NCI-H774 (cell line): Measurements from ENCODE around the gene PARD3.
"Not testable (repeated sequence)": the region's sequence is repeated elsewhere in the genome, so short reads cannot be mapped to it uniquely, and the experiment has no call there.

ENCODE experiments used
- DNase-seq: peaks from one replicate; lab custom pipeline; 2025; lab: John Stamatoyannopoulos, UW

The PARD3 gene

DNA sequence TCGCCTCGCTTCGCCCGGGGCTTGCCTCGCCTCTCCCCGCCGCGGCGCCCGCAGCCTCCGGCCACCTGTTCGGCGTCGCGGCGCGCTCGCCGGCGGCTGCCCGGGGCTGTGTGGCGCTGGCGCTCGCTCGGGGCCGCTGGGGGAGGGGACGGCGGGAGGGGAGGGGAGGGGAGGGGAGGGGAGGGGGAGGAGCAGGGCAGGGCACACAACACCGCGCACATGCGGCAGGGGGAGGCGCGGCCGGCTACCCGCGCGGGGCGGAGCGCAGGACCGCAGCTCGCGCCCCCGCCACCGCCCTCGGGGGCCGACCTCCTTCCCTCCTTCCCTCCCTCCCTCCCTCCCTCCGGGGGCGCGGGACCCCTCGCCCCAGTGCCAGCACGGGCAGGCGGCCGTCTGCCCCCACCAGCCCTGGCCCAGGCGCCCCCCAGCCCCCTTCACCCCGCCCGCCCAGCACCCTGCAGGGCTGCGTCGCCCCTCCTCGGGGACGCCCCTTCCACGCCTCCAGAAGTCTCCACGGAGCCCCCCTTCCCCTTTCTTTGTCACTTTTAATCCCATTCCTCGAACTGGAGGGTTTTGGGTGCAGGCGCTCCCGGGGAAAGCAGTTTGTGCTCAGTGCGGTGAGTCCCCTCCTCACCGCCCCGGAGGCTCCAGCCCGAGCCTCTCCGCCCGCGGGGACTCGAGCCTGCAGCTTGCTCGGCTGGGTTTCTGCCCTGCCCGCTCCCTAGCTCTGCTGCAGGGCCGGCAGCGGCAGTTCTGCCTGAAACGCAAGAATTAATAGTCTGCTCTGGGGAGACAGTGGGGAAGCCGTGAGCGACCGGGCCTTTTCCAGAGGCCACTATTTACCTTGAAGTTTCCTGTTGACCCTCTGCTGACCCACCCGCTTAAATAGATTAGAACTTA is at the start of gene PARD3:
TSS of gene PARD3 (minus strand) at position 112 of the 900 bp plus-strand sequence. CDS start 301 bp downstream, outside the sequence.
- DNase-seq, result peak; percentile 66

DNA sequence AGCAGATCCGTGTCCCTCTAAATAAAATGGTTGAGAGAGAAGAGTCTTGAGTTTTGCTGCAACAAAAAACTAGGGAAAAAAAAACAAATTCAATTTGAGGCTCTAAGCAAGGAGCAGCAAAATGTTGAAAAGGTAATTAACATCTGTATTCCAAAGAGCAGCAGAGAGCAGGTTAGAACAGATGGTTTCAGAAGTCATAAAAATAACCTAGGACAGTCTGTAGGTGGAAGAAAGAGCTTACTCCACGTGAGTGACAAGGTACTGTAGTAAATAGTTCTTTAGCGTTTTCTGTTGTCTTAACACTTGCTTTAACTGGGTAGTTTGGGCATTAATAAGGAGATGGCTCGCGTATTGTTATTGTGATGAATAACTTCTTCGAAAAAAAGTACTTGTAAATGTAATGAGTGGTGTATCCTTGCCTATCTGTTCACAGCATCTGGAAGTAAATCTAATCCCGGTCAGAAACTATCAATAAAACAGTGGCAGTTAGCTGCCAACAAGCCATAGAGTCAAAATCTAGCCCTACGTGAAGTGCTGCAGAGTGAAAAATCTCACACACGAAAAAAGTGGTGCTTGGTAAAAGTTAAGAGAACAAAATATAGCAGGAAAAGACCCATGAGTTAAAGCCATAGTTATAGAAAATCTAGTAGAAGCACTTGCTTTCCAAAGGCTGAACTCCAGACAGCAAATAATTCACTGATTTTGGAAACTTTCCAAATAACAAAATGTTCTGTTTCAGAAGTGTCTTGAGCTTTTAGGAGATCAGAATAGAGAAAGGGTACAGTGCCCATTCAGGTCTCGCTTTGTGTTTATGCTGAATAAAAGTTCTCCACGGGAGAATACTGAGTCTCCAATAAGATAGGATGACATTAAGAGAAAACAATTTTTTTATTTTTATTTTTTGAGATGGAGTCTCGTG is 49.3 kb upstream of the PARD3 start:
- DNase-seq, result no peak

GRCh38 chr10:34862892-34863291 is 47.8 kb upstream of the PARD3 start:
- DNase-seq, result peak; percentile 35

DNA sequence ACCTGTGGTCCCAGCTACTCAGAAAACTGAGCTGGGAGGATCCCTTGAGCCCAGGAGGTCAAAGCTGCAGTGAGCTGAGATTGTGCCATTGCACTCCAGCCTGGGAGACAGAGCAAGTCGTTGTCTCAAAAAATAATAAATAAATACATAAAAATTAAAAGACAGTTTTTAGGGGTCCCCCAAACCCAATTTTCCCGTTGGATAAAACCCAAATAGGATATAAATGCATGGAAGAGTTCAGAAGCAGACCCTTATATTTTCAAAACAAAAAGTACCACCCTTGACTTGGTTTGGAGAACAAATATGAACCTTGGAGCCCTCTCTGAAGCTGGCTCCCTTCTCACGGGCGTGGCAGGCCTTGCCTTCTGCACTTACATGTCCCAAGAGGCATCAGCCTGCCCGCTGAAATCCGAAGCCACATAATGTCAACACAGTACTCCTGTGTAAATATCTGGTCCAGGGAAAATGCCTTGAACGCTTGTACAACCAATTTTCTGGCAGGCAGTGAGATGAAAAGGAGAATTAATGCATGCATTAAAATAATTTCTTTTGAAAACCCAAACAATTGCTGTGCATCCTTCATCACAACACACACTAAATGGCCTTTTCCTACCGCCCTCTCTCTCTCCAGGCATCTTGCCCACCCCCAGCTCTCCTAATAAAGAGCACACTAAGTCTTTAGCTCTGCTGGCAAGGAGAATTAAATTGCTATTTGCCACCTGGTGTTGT is 46.4 kb upstream of the PARD3 start:
- DNase-seq, result no peak

- no peak for DNase-seq
Observed at GRCh38 chr10:34859170-34859569, 44.1 kb upstream of the PARD3 start.

DNA sequence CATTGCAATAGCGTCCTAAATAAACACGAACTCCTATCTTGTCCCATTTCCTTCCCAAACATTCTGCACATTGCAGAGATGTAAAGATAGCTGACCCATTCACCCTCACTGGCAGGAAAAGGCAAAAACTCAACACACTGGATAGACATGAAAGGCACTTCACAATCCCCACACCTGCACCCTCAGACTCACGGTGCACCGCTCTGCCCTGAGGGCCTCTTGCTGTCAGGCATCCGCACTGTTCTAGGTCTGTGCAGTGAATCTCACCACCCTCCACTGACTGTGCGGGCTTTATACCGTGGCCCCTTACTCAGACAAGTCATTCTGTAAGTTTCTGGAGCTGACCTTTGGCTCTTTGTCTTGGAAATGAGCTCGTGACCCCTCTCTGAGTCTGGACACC is 42.9 kb upstream of the PARD3 start:
- no peak for DNase-seq

DNA sequence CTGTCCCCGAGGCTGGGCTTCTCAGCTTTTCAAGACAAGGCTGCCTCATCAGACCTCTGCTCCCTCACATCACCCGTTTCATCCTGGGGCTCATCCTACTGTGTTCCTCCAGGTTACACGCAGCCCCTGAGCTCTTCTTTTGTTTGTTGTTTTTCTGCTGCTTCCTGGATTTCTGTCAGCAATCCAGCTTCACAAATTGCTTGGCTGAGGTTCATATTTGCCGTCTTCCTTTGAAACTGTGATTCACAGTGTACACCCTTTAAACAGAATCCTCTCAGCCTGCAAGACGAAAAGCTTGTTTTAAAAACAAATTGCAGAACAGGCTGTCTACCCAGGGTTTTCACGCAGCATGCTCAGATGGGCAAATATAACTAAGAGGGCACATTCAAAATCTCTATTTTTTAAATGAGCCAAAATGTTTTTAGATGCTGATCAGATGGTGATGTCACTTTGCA is 39.1 kb upstream of the PARD3 start:
- no peak for DNase-seq

- DNase-seq, result no peak
Observed at GRCh38 chr10:34853357-34853756, 38.3 kb upstream of the PARD3 start.

- DNase-seq, result no peak
Observed at GRCh38 chr10:34850558-34850957, 35.5 kb upstream of the PARD3 start.

DNA sequence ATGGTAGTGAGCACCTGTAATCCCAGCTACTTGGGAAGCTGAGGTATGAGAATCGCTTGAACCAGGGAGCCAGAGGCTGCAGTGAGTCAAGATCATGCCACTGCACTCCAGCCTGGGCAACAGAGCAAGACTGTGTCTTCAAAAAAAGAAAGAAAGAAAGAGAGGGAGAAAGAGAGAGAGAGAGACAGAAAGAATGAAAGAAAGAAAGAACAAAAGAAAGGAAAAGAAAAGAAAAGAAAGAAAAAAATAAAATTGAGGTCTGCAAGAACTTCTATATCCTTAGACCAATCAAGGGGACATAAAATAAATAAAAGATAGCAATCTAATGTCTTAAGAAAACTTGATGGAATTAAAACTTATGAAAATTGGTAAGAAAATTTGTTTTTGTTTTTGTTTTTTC is 34.9 kb upstream of the PARD3 start:
- no peak for DNase-seq

DNA sequence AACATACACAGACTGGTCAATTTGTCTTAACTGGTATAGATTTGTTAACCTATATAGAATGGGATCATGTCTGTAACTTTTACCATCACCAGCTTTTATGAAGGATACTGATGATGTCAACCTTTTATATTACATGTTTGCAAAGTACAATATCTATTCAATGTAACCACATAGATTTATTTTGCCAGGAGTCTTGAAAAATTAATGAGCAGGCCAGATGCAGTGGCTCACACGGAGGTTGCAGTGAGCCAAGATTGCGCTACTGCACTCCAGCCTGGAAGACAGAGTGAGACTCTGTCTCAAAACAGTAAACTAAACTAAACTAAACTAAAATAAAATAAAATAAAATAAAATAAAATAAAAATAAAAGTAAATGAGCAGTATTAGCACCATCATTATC is 30.0 kb upstream of the PARD3 start:
- DNase-seq, result no peak

DNA sequence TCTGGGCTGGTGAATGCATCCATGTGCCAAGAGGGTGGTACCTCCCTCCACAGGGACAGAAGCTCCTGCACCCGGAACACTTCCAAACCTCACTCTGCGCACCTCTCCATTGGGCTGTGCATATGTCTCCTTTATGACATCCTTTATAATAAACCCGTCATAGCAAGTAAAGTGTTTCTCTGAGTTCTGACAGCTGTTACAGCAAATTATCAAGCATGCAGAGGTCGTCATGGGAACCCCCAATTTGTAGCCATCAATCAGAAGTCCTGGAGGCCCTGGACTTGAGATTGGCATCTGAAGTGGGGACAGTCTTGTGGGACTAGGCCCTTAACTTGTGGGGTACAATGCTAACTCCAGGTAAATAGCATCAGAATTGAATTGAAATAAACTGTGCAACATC is 29.4 kb upstream of the PARD3 start:
- no peak for DNase-seq

DNA sequence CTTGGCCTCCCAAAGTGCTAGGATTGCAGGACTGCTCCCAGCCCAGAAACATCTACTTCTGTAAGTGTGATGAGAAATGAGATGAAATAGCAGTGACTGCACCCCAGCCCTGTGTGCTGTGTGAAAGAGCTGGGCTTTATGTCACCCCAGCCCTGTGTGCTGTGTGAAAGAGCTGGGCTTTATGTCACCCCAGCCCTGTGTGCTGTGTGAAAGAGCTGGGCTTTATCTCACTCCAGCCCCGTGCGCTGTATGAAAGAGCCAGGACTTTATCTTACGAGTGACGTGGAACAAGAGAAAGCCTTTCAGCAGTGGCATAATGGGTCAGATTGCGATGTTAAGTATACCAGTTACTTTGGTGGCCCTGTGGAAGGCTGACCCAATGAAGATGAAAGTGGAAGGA is 28.4 kb upstream of the PARD3 start:
- DNase-seq, result not testable (repeated sequence)

DNA sequence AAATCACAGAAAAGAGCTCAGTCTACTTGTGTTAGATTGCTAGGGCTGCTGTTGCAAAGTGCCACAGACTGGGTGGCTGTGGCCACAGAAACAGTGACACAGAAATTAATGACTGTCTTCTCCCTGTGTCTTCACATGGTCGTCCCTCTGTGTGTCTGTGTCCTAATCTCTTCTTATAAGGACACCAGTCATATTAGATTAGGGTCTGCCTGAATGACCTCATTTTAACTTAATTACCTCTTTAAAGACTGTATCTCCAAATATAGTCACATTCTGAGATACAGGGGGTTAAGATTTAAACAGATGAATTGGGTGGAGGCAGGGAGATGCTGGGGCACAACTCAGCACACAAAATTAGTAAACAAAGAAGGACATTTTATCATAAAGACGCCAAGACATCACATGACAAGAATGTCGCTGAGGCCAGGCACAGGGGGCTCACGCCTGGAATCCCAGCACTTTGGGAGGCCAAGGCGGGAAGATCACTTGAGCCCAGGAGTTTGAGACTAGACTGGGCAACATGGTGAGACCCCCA is 23.3 kb upstream of the PARD3 start:
- no peak for DNase-seq

DNA sequence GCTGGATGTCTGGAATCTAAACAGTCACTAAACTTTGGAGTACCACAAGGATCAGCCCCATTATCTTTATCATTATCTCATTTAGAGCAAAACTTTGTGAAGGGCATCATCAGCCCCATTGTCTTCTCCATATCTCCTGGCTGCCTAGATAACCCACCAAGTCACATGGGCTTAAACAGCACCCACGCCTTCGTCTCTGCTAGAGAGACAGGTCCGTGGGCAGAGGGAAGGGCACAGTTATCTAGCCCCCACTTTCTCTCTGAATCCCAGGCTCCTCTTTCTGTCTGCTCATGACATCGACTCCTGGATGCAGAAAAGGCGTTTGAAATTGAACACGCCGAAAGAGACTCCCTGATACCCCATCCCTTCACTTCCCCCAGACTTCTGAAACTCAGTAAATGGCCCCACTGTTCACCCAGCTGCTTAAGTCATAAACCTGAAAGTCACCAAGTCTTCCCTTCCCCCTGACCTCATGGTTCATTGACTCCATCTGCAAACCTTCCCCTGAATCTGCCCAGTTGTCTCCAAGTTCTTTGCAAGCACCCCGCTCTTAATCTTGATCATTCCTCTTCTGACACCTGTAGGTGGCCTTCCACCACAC is 20.9 kb upstream of the PARD3 start:
- DNase-seq, result no peak

GRCh38 chr10:34834274-34834673 is 19.2 kb upstream of the PARD3 start:
- DNase-seq, result no peak

- no peak for DNase-seq
Observed at GRCh38 chr10:34830217-34830822, 15.2 kb upstream of the PARD3 start.

- DNase-seq, result no peak
Observed at GRCh38 chr10:34826857-34827766, 12.0 kb upstream of the PARD3 start.

DNA sequence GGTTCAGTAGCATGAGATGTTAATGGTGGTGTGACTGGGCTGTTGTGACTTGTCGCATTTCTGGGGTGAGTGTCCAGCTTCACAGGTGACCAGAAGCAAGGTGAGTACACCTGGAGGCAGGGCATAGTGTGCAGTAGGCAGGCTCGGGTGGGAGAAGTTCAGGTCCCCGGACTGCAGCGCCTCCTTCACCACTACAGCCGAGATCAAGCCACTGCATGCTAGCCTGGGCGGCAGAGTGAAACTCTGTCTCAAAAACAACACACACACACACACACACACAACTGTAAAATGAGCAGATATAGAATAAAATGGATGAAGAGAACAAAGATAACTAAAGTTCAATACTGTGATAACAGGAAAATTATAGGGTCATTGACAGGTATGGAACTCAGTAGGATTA is 11.1 kb upstream of the PARD3 start:
- no peak for DNase-seq

- no peak for DNase-seq
Observed at GRCh38 chr10:34825414-34825813, 10.3 kb upstream of the PARD3 start.
